ENCODE data around the gene KIRREL2.
"Not testable (repeated sequence)": the region's sequence is repeated elsewhere in the genome, so short reads cannot be mapped to it uniquely, and the experiment has no call there.

The KIRREL2 gene

DNA sequence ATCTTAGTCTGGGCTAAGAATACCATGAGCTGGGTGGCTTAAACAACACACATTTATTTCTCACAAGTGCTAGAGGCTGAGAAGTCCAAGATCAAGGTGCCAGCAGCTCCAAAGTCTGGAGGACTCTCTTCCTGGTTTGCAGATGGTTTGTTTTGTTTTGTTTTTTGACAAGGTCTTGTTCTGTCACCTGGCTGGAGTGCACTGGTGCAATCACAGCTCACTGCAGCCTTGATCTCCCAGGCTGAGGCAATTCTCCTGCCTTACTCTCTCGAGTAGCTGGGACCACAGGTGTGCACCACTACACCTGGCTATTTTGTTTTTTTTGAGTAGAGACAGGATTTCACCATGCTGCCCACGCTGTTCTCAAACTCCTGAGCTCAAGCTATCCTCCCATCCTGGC lies 27.2 kb downstream of the KIRREL2 start:
- Mint-ChIP-seq H3K9me3 (no peaks in the 10 kb centered on the region), H3K4me1 (peaks cover 13% of the 10 kb centered on the region), H3K36me3 (ENCODE audit: insufficient read depth) (peaks cover 24% of the 10 kb centered on the region), H3K4me3 (no peak overlapping the region), H3K27me3 (peaks cover 16% of the 10 kb centered on the region), H3K27ac (ENCODE audit: low read depth) (no peak overlapping the region)
- DNase-seq (ENCODE audit: low spot score in 2 of 2) (no peak), ATAC-seq (replicated peaks; ENCODE audit: extremely low read depth, poor library complexity, severe bottlenecking) (no peak)

DNA sequence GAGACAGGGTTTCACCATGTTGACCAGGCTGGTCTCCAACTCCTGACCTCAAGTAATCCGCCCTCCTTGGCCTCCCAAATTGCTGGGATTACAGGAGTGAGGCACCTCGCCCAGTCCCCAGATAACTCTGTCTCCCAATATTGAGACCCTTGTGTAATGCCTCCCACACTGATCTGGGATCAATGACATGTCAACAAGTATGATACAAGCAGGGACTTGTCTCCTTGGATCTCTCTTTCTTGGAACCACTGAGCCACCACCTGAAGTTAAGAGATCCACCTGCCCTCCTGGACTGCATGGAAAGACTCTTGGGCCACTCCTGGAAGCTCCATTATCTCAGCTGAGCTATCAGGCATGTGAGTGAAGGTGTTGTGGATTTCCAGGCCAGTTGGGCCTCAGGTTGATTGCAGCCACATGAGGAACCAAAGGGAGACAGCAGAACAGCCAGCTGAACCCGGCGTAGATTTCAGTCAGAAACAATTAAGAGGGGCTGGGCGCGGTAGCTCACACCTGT lies 28.6 kb downstream of the KIRREL2 start:
- H3K4me3 Mint-ChIP-seq: no peak overlapping the region
- peaks cover 2% of the 10 kb centered on the region for H3K27me3 Mint-ChIP-seq
- peaks cover 32% of the 10 kb centered on the region for H3K36me3 Mint-ChIP-seq (ENCODE audit: insufficient read depth)
- H3K4me1 Mint-ChIP-seq: peaks cover 5% of the 10 kb centered on the region
- H3K27ac Mint-ChIP-seq (ENCODE audit: low read depth): peak overlapping the region; percentile 51
- H3K9me3 Mint-ChIP-seq: no peaks in the 10 kb centered on the region
- DNase-seq (ENCODE audit: low spot score in 2 of 2) (no peak), ATAC-seq (replicated peaks; ENCODE audit: extremely low read depth, poor library complexity, severe bottlenecking) (no peak)

DNA sequence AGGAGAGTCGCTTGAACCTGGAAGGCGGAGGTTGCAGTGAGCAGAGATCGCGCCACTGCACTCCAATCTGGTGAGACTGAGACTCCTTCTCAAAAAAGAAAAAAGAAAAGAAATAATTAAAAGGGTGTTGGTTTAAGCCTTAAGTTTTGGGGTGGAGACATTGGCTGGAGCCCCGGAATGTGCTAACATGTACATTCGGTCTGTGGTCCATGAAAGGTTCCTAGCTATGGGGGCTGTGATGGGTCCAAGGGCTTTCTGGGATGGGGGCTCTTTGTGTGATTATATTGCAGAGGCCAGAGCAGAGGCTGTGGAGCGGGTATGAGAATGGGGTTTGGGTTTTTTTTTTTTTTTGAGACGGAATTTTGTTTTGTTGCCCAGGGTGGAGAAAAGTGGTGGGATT lies 29.2 kb downstream of the KIRREL2 start:
- peak overlapping the region; percentile 51 for H3K27ac Mint-ChIP-seq (ENCODE audit: low read depth)
- peaks cover 5% of the 10 kb centered on the region for H3K4me1 Mint-ChIP-seq
- H3K27me3 Mint-ChIP-seq: no peaks in the 10 kb centered on the region
- no peak for ATAC-seq (replicated peaks; ENCODE audit: extremely low read depth, poor library complexity, severe bottlenecking)
- no peak for DNase-seq (ENCODE audit: low spot score in 2 of 2)
- H3K9me3 Mint-ChIP-seq: no peaks in the 10 kb centered on the region
- H3K4me3 Mint-ChIP-seq: no peak overlapping the region
- peaks cover 36% of the 10 kb centered on the region for H3K36me3 Mint-ChIP-seq (ENCODE audit: insufficient read depth)

DNA sequence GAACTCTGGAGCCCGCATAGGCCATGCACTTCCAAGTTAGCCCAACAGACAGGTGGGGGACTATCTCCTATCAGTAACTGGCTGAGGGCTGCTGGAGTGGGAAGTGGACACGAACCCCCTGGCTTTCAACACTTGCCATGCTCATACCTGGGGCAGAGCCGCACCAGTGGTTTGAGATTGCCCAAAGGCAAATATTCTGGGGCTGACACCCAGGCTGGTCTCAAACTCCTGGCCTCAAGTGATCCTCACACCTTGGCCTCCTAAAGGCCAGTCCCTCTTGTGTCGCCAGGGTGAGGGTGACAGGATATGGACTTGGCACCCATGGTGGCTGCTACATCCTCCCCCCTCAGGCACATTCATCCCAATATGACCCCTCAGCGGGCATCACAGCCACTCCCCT lies 30.5 kb downstream of the KIRREL2 start:
- H3K27me3 Mint-ChIP-seq: no peaks in the 10 kb centered on the region
- H3K36me3 Mint-ChIP-seq (ENCODE audit: insufficient read depth): peaks cover 40% of the 10 kb centered on the region
- DNase-seq (ENCODE audit: low spot score in 2 of 2) (no peak), ATAC-seq (replicated peaks; ENCODE audit: extremely low read depth, poor library complexity, severe bottlenecking) (no peak)
- no peak overlapping the region for H3K27ac Mint-ChIP-seq (ENCODE audit: low read depth)
- H3K4me1 Mint-ChIP-seq: peaks cover 3% of the 10 kb centered on the region
- H3K4me3 Mint-ChIP-seq: no peak overlapping the region
- no peaks in the 10 kb centered on the region for H3K9me3 Mint-ChIP-seq

DNA sequence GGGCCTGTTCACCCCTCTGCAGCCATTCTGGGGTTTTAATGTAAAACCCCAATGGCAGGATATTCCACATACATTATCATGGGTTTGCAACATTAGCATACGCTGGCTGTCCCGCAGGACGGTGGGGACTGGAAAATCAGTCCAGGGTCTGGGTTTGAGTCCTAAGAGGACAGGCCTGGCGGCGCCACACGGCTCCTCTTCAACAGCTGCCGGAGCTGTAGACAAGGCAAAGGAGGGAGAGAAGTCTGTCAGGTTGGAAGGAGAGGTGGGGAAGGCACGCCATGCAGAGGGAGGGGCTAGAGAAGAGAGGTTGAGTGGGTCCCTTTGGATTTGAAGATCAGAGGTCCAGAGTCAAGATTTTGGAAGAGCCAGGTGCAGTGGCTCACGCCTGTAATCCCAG lies 31.7 kb downstream of the KIRREL2 start:
- Mint-ChIP-seq H3K36me3 (ENCODE audit: insufficient read depth) (peaks cover 49% of the 10 kb centered on the region), H3K4me3 (no peak overlapping the region), H3K27ac (ENCODE audit: low read depth) (peak overlapping the region; percentile 63), H3K4me1 (peaks cover 5% of the 10 kb centered on the region), H3K9me3 (no peaks in the 10 kb centered on the region), H3K27me3 (no peaks in the 10 kb centered on the region)
- no peak for ATAC-seq (replicated peaks; ENCODE audit: extremely low read depth, poor library complexity, severe bottlenecking)
- no peak for DNase-seq (ENCODE audit: low spot score in 2 of 2)

DNA sequence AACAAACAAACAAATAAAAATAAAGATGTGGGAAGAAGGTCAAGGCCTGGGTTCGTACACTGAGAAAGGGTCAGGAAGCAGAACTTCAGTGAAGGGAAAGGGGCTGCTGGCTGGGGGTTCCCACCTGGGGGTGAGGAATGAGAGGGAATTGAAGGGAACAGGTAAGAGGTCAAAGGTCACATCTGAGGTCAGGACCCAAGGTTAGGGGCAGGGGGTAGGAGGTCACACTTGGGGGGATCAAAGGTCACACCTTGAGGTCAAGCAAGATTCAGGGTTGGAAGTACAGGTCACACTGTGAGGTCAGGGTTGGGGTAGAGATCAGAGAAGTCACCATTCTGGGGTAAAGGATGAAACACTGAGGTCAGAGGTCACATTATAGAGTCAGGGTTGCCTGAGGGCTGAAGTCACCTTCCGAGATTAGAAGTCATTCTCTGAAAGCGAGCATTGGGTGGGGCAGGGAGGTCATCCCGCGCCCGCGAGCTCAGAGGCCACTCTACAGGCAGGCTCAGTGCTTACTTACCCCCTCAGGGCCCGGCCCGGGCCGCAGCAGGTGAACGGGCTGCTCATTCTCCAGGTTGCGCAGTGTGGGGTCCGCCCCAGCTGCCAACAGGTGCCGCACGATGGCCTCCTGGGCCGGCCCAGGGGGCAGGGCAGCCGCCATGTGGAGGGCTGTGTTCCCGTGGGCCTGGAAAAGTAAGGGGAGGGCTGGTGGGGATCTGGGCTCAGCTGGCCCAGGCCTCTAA lies 32.8 kb downstream of the KIRREL2 start:
- Mint-ChIP-seq H3K27me3 (no peaks in the 10 kb centered on the region), H3K27ac (ENCODE audit: low read depth) (peak overlapping the region; percentile 85), H3K4me3 (no peak overlapping the region), H3K9me3 (no peaks in the 10 kb centered on the region), H3K36me3 (ENCODE audit: insufficient read depth) (peaks cover 57% of the 10 kb centered on the region), H3K4me1 (peaks cover 5% of the 10 kb centered on the region)
- no peak for ATAC-seq (replicated peaks; ENCODE audit: extremely low read depth, poor library complexity, severe bottlenecking)
- no peak for DNase-seq (ENCODE audit: low spot score in 2 of 2)

DNA sequence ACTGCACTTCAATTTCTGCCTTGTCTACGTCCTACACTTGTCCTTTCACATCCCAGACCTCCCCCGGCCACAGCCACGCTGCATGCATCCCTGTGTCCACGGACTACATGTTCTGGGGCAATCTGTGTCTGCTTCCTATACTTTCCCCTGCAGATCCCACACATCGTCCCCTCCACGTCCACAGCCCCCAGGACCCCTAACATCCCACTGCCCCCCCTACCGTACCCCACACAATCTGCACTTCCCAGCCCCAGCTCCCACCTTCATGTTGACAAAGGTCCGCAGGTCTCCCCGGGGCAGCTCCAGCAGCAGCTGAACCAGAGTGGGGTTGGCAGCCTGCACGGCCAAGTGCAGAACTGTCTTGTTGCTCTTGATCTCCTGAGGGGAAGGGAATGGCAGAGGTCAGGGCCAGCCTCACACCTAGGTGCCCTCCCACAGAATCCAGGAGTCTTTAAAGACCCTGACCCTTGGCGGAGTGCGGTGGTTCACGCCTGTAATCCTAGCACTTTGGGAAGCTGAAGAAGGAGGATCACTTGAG lies 33.5 kb downstream of the KIRREL2 start:
- H3K27me3 Mint-ChIP-seq: no peaks in the 10 kb centered on the region
- peaks cover 62% of the 10 kb centered on the region for H3K36me3 Mint-ChIP-seq (ENCODE audit: insufficient read depth)
- no peak for DNase-seq (ENCODE audit: low spot score in 2 of 2)
- no peak overlapping the region for H3K27ac Mint-ChIP-seq (ENCODE audit: low read depth)
- no peaks in the 10 kb centered on the region for H3K9me3 Mint-ChIP-seq
- H3K4me3 Mint-ChIP-seq: no peak overlapping the region
- no peak for ATAC-seq (replicated peaks; ENCODE audit: extremely low read depth, poor library complexity, severe bottlenecking)
- peaks cover 5% of the 10 kb centered on the region for H3K4me1 Mint-ChIP-seq

DNA sequence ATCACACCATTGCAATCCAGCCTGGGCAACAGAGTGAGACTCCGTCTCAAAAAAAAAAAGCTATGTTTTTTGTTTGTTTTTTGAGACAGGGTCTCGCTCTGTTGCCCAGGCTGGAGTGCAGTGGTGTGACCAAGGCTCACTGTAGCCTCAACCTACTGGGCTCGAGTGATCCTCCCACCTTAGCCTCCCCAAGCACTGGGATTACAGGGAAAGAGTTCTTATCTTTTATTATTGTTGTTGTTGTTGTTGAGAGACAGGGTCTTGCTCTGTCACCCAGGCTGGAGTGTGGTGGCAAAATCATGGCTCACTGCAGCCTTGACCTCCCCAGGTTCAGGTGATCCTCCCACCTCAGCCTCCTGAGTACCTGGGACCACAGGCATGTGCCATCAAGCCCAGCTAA lies 35.1 kb downstream of the KIRREL2 start:
- H3K4me1 Mint-ChIP-seq: peaks cover 16% of the 10 kb centered on the region
- not testable (repeated sequence) for H3K27me3 Mint-ChIP-seq; H3K9me3 Mint-ChIP-seq; DNase-seq (ENCODE audit: low spot score in 2 of 2); ATAC-seq (replicated peaks; ENCODE audit: extremely low read depth, poor library complexity, severe bottlenecking); H3K4me3 Mint-ChIP-seq; H3K27ac Mint-ChIP-seq (ENCODE audit: low read depth)
- peaks cover 69% of the 10 kb centered on the region for H3K36me3 Mint-ChIP-seq (ENCODE audit: insufficient read depth)

DNA sequence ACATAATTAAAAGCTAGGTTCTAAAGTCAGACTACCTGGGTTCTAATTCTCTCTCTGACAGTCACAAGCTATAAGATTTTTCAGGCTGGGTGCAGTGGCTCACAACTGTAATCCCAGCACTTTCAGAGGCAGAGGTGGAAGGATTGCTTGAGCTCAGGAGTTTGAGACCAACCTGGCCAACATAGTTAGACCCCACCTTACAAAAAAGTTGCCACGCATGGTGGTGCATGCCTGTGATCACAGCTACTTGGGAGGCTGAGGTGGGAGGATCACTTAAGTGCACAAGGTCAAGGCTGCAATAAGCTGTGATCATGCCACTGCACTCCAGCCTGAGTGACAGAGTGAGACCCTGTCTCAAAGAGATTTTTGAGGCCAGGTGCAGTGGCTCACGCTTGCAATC lies 37.6 kb downstream of the KIRREL2 start:
- no peak overlapping the region for H3K4me3 Mint-ChIP-seq
- no peak overlapping the region for H3K27ac Mint-ChIP-seq (ENCODE audit: low read depth)
- H3K4me1 Mint-ChIP-seq: peaks cover 34% of the 10 kb centered on the region
- no peaks in the 10 kb centered on the region for H3K9me3 Mint-ChIP-seq
- no peaks in the 10 kb centered on the region for H3K27me3 Mint-ChIP-seq
- H3K36me3 Mint-ChIP-seq (ENCODE audit: insufficient read depth): peaks cover 65% of the 10 kb centered on the region
- no peak for ATAC-seq (replicated peaks; ENCODE audit: extremely low read depth, poor library complexity, severe bottlenecking)
- no peak for DNase-seq (ENCODE audit: low spot score in 2 of 2)

DNA sequence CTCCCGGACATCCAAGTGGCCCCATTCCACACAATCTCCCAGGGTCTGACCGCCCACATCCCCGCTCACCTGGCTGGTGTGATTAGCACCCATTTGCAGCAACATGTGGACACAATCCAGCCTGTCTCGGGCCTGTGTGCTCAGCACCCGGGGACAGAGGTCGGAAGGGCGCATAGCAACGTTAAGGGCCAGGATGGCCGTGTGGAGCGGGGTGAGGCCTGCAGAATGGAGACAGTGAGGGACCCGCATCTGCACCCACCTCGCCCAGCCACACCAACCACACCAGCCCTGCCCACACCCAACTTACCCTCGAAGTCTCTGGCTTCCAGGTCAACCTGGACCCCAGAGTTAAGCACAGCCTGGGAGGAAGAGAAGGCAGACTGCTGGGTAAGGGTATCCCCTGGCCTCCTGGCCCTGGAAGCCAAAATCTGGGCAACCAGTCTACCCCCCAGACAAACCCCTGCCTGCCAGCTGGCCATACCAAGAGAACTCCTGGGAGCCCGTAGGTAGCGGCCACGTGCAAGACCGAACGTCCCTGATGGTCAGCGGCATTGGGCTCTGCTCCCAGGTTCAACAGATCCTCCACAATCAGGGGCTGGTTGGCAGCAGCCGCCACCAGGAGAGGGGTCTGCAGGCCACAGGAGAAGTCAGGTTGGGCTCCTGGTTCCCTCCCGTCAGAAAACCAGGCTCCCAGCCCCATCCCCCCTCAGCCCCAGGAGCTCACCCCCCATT lies 39.4 kb downstream of the KIRREL2 start:
- peaks cover 66% of the 10 kb centered on the region for H3K36me3 Mint-ChIP-seq (ENCODE audit: insufficient read depth)
- H3K9me3 Mint-ChIP-seq: no peaks in the 10 kb centered on the region
- DNase-seq (ENCODE audit: low spot score in 2 of 2): no peak
- no peaks in the 10 kb centered on the region for H3K27me3 Mint-ChIP-seq
- H3K27ac Mint-ChIP-seq (ENCODE audit: low read depth): peak overlapping the region; percentile 81
- H3K4me3 Mint-ChIP-seq: peak overlapping the region; percentile 50
- ATAC-seq (replicated peaks; ENCODE audit: extremely low read depth, poor library complexity, severe bottlenecking): no peak
- H3K4me1 Mint-ChIP-seq: peaks cover 42% of the 10 kb centered on the region

DNA sequence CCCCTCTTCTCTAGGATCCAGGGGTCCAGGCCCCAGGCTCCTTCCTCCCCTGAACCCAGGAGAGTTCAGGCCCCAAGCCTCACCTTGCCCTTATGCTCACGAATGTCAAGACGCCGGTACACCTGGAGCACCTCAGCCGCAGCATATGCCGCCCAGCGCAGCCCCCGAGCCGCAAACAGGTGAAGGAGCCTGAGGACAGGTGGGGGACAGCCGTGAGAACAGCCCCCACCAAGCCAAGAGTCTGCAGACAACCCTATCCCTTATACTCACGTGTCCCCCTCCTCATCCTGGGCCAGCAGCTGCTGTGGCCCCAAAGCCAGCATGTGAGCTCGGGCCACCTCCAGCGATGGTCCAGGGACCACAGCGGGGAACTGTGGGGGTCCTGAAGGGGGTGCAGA lies 39.9 kb downstream of the KIRREL2 start:
- Mint-ChIP-seq H3K4me1 (peaks cover 45% of the 10 kb centered on the region), H3K27me3 (no peaks in the 10 kb centered on the region), H3K4me3 (no peak overlapping the region), H3K36me3 (ENCODE audit: insufficient read depth) (peaks cover 65% of the 10 kb centered on the region), H3K27ac (ENCODE audit: low read depth) (no peak overlapping the region), H3K9me3 (no peaks in the 10 kb centered on the region)
- ATAC-seq (replicated peaks; ENCODE audit: extremely low read depth, poor library complexity, severe bottlenecking) (no peak), DNase-seq (ENCODE audit: low spot score in 2 of 2) (no peak)

DNA sequence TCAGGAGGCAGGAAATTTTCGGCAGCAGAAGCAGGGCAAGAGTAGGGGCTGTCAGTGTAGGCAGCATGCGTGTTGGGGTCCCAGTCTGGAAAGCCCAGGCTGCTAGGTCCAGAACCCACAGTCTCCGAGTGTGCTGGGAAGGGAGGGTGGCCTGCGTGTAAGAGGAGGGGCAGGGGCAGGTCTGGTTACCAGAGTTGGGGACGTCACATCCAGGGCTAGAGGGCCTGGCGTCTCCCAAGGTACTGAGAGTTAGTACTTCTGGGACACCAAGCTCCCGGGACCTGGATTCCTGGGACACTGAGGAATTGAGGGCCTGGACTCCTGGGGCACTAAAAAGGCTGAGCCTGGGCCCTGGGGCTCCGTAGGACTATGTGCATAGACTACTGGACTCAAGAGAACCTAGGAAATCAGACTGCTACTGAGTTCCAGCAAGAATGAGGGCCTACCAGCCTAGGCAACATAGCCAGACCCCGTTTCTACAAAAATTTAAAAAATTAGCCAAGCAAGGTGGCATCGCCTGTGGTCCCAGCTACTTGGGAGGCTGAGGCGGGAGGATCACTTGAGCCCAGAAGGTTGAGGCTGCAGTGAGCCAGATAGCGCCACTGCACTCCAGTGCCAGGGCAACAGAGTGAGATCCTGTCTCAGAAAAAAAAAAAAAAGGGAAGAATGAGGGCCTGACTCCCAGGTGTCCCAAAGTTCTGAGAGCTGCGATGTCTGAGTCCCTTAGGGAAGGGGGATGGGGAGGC lies 41.2 kb downstream of the KIRREL2 start:
- H3K4me3 Mint-ChIP-seq: peak overlapping the region; percentile 100
- H3K27ac Mint-ChIP-seq (ENCODE audit: low read depth): peak overlapping the region; percentile 99
- no peaks in the 10 kb centered on the region for H3K9me3 Mint-ChIP-seq
- H3K4me1 Mint-ChIP-seq: peaks cover 50% of the 10 kb centered on the region
- DNase-seq (ENCODE audit: low spot score in 2 of 2) (no peak), ATAC-seq (replicated peaks; ENCODE audit: extremely low read depth, poor library complexity, severe bottlenecking) (no peak)
- peaks cover 64% of the 10 kb centered on the region for H3K36me3 Mint-ChIP-seq (ENCODE audit: insufficient read depth)
- no peaks in the 10 kb centered on the region for H3K27me3 Mint-ChIP-seq
